HUES48 (cell line): ENCODE data around the gene KBTBD12.
"Not testable (repeated sequence)": the region's sequence is repeated elsewhere in the genome, so short reads cannot be mapped to it uniquely, and the experiment has no call there.

ENCODE experiments used
- H3K27ac ChIP-seq: one replicate; pipeline ENCODE4 v1.7.0; 2013; ENCODE audit warnings: low read depth, low read length, inconsistent platforms
- H3K27me3 ChIP-seq: 2 replicates; pipeline ENCODE4 v1.6.1; 2013; ENCODE audit warnings: mild to moderate bottlenecking, low read length; ENCODE audit not compliant: control insufficient read depth, insufficient read depth
- H3K36me3 ChIP-seq: 2 replicates; pipeline ENCODE4 v1.6.1; 2013; ENCODE audit warnings: low read length; ENCODE audit not compliant: control insufficient read depth, insufficient read depth
- H3K4me1 ChIP-seq: 2 replicates; pipeline ENCODE4 v1.6.1; 2013; ENCODE audit warnings: mild to moderate bottlenecking, low read length; ENCODE audit not compliant: control insufficient read depth, insufficient read depth
- H3K4me3 ChIP-seq: 2 replicates; pipeline ENCODE4 v1.5.1; 2013; ENCODE audit warnings: mild to moderate bottlenecking, low read depth, low read length
- H3K9ac ChIP-seq: 2 replicates; pipeline ENCODE4 v1.6.1; 2013; ENCODE audit warnings: mild to moderate bottlenecking, low read depth, low read length, moderate library complexity
- H3K9me3 ChIP-seq: 2 replicates; pipeline ENCODE4 v1.6.1; 2013; ENCODE audit warnings: low read length; ENCODE audit not compliant: control insufficient read depth, insufficient read depth

Gene KBTBD12

GRCh38 chr3:127903611-127904375 is 11.2 kb upstream of the KBTBD12 start:
- Histone ChIP-seq H3K36me3 (no peaks in the 10 kb centered on the region), H3K9ac (no peak overlapping the region; the same call in 1 of the 2 replicates), H3K27me3 (no peaks in the 10 kb centered on the region), H3K27ac (no peak overlapping the region), H3K9me3 (no peaks in the 10 kb centered on the region), H3K4me3 (no peak overlapping the region), H3K4me1 (no peaks in the 10 kb centered on the region)

GRCh38 chr3:127905556-127905955 is 9.5 kb upstream of the KBTBD12 start:
- H3K9ac ChIP-seq = no peak overlapping the region
- no peaks in the 10 kb centered on the region for H3K4me1 ChIP-seq
- no peaks in the 10 kb centered on the region for H3K36me3 ChIP-seq
- H3K27me3 ChIP-seq = no peaks in the 10 kb centered on the region
- H3K27ac ChIP-seq = no peak overlapping the region
- H3K4me3 ChIP-seq = no peak overlapping the region
- H3K9me3 ChIP-seq = no peaks in the 10 kb centered on the region

GRCh38 chr3:127906653-127907052 is 8.4 kb upstream of the KBTBD12 start:
- H3K4me3 ChIP-seq, H3K4me1 ChIP-seq, H3K27ac ChIP-seq, H3K9ac ChIP-seq, H3K9me3 ChIP-seq, H3K36me3 ChIP-seq, H3K27me3 ChIP-seq: not testable (repeated sequence)

GRCh38 chr3:127908202-127908601 is 6.8 kb upstream of the KBTBD12 start:
- Histone ChIP-seq H3K9me3 (no peaks in the 10 kb centered on the region), H3K9ac (no peak overlapping the region), H3K36me3 (no peaks in the 10 kb centered on the region), H3K27me3 (peaks cover 6% of the 10 kb centered on the region; the same call in 1 of the 2 replicates), H3K27ac (no peak overlapping the region), H3K4me3 (no peak overlapping the region), H3K4me1 (no peaks in the 10 kb centered on the region)

- Histone ChIP-seq H3K27ac (no peak overlapping the region), H3K27me3 (peaks cover 11% of the 10 kb centered on the region), H3K36me3 (no peaks in the 10 kb centered on the region), H3K9ac (no peak overlapping the region), H3K4me1 (no peaks in the 10 kb centered on the region), H3K4me3 (no peak overlapping the region), H3K9me3 (no peaks in the 10 kb centered on the region)
Observed at GRCh38 chr3:127908951-127909350, 6.1 kb upstream of the KBTBD12 start.

GRCh38 chr3:127909646-127910045 is 5.4 kb upstream of the KBTBD12 start:
- H3K4me1 ChIP-seq = no peaks in the 10 kb centered on the region
- no peak overlapping the region for H3K9ac ChIP-seq
- no peak overlapping the region for H3K4me3 ChIP-seq
- no peaks in the 10 kb centered on the region for H3K36me3 ChIP-seq
- H3K27ac ChIP-seq = no peak overlapping the region
- peaks cover 18% of the 10 kb centered on the region for H3K27me3 ChIP-seq
- H3K9me3 ChIP-seq = no peaks in the 10 kb centered on the region

GRCh38 chr3:127911421-127911931 is 3.6 kb upstream of the KBTBD12 start:
- Histone ChIP-seq H3K27ac (no peak overlapping the region), H3K9me3 (no peaks in the 10 kb centered on the region), H3K4me3 (no peak overlapping the region), H3K9ac (no peak overlapping the region), H3K36me3 (no peaks in the 10 kb centered on the region), H3K4me1 (no peaks in the 10 kb centered on the region), H3K27me3 (peaks cover 36% of the 10 kb centered on the region)

GRCh38 chr3:127913841-127914240 is 1.2 kb upstream of the KBTBD12 start:
- not testable (repeated sequence) for H3K4me1 ChIP-seq, H3K27ac ChIP-seq, H3K9me3 ChIP-seq, H3K36me3 ChIP-seq, H3K9ac ChIP-seq, H3K4me3 ChIP-seq
- peaks cover 42% of the 10 kb centered on the region for H3K27me3 ChIP-seq

GRCh38 chr3:127914584-127914983 is 448 bp upstream of the KBTBD12 start:
- Histone ChIP-seq H3K9ac (no peak overlapping the region), H3K27ac (no peak overlapping the region), H3K4me3 (no peak overlapping the region), H3K27me3 (peaks cover 42% of the 10 kb centered on the region), H3K4me1 (no peaks in the 10 kb centered on the region), H3K9me3 (no peaks in the 10 kb centered on the region), H3K36me3 (no peaks in the 10 kb centered on the region)

- peaks cover 42% of the 10 kb centered on the region for H3K27me3 ChIP-seq
- H3K36me3 ChIP-seq = no peaks in the 10 kb centered on the region
- no peak overlapping the region for H3K9ac ChIP-seq
- H3K4me3 ChIP-seq = peak overlapping the region; percentile 48; the same call in 1 of the 2 replicates
- H3K4me1 ChIP-seq = no peaks in the 10 kb centered on the region
- no peak overlapping the region for H3K27ac ChIP-seq
- H3K9me3 ChIP-seq = no peaks in the 10 kb centered on the region
Observed at GRCh38 chr3:127915937-127916493, 983 bp downstream of the KBTBD12 start.

- H3K27me3 ChIP-seq = peaks cover 13% of the 10 kb centered on the region
- no peak overlapping the region for H3K27ac ChIP-seq
- H3K9me3 ChIP-seq = no peaks in the 10 kb centered on the region
- no peaks in the 10 kb centered on the region for H3K36me3 ChIP-seq
- H3K4me1 ChIP-seq = no peaks in the 10 kb centered on the region
- no peak overlapping the region for H3K9ac ChIP-seq
- H3K4me3 ChIP-seq = no peak overlapping the region
Observed at GRCh38 chr3:127920738-127921137, 5.7 kb downstream of the KBTBD12 start.
